Activated naive CD4-positive, alpha-beta T cell treated with anti-CD3 and anti-CD28 coated beads, Interleukin-2, amount 50 U/mL, for 72 hours (primary cell): ENCODE data around the gene OPCML. TPM values are rescaled to one million over a fixed set of nuclear protein-coding genes. Genes with fewer than 3 reads are reported as not detected.

Experiments used
- ATAC-seq, 2 donors: fragments of 150-1000 bp; cut with Tn5 transposase; 2 replicates each; pipeline ENCODE4 v1.10.0; 2021; ENCODE audit warnings: mild to moderate bottlenecking in 2 of 2, moderate library complexity in 2 of 2
- DNase-seq, 2 donors: peaks; one replicate each; pipeline ENCODE4 v3.0.0; 2021 to 2022; ENCODE audit warnings: low spot score in 2 of 2
- H3K27ac Mint-ChIP-seq, 2 donors: one replicate each; pipeline ENCODE4 v1.8.0; 2022; ENCODE audit warnings: mild to moderate bottlenecking in 2 of 2, mixed read lengths in 2 of 2
- H3K36me3 Mint-ChIP-seq, 2 donors: one replicate each; pipeline ENCODE4 v1.8.0; 2022; ENCODE audit warnings: mixed read lengths in 2 of 2
- H3K9me3 Mint-ChIP-seq, 2 donors: one replicate each; pipeline ENCODE4 v1.8.0; 2022; ENCODE audit warnings: mixed read lengths in 2 of 2
- total RNA-seq, 2 donors: library from RNA; stranded (reverse); gene quantifications; one replicate each; pipeline ENCODE4 v1.2.3, GENCODE V29; 2022

Gene OPCML
- total RNA-seq, 2 donors from 2014 or later, result not detected

DNA sequence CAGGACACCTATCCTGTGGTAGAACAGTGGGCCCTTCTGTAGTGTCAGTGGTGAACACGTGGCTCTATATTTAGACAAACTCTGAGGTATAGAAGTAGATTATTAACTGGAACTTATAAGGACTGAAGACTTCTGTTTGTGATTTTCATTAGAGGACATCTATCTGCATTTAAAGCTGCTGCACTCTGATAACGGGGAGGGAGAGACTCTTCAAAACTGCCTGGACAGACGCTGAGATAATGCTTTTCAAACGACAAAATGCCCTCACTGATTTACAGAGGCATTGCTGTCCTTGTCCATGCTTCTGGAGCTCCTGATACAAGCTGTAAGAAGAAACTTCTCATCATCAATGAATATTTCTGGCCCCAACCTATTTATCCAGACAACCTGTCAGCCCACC, 425.2 kb downstream of the OPCML start:
- H3K36me3 Mint-ChIP-seq, result no peaks in the 10 kb centered on the region
- no peak overlapping the region for H3K27ac Mint-ChIP-seq
- no peak for ATAC-seq
- DNase-seq, result no peak
- H3K9me3 Mint-ChIP-seq, result peaks cover 0 to 6% of the 10 kb centered on the region in 2 donors

- no peak for ATAC-seq
- H3K27ac Mint-ChIP-seq, result no peak overlapping the region
Observed at GRCh38 chr11:133106417-133106816, 425.9 kb downstream of the OPCML start.

DNA sequence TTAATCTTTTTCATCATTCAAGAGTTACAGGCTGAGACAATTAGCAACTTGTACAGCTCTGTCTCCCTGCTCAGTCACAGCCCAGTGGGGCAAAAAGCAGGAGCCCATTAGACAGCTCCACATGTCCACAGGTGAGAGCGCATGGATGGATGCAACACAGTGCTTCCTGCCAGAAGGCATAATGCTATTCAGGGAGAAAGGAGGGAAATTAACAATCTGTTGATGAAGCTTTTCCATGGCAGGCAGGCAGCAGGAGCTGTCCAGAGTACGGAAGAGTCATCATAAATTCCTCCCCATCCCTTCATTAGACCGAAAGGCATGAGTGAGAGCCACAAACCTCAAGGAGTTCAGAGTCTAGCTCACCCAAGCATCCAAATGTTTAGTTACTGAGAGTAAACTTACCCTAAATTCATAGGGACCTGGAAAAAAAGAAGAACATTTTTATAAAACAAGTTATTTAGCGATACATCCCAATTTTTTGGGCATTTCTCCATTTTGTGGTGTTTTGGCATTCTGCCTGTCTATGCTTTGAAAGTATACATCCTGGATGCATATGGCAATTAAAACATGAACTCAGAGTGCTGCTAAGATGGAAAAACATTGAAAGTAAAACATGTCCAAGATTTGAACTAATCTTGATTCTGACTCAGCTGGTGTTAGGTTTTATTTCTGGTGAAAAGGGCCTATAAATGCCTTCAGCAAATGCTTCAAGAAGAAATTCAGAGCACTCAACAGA, 428.1 kb downstream of the OPCML start:
- peaks cover 4% of the 10 kb centered on the region in 2 donors for H3K9me3 Mint-ChIP-seq
- no peak for ATAC-seq
- DNase-seq, result no peak
- H3K36me3 Mint-ChIP-seq, result no peaks in the 10 kb centered on the region
- no peak overlapping the region for H3K27ac Mint-ChIP-seq

More at GRCh38 chr11:133106417-133106816, 425.9 kb downstream of the OPCML start:
- H3K36me3 Mint-ChIP-seq, result no peaks in the 10 kb centered on the region
- DNase-seq, result no peak
- peaks cover 0 to 9% of the 10 kb centered on the region in 2 donors for H3K9me3 Mint-ChIP-seq

DNA sequence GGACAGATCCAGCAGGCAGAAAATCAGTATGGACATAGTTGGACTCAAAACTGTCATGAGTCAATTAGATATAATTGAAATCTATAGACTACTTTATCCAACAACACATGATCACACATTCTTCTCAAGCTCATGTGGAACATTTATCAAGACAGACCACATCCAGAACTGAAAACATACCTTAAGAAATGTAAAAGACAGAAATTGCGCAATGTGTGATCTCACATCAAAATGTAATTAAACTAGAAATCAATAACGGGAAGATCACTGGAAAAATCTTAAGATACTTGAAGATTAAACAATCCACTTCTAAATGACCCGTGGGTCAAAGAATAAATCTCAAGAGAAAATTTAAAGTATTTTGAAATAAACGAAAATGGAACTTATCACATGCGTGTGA, 435.3 kb downstream of the OPCML start:
- ATAC-seq (no peak), DNase-seq (no peak)
- Mint-ChIP-seq H3K36me3 (peaks cover 0 to 9% of the 10 kb centered on the region in 2 donors), H3K9me3 (peaks cover 14 to 17% of the 10 kb centered on the region in 2 donors), H3K27ac (no peak overlapping the region)

DNA sequence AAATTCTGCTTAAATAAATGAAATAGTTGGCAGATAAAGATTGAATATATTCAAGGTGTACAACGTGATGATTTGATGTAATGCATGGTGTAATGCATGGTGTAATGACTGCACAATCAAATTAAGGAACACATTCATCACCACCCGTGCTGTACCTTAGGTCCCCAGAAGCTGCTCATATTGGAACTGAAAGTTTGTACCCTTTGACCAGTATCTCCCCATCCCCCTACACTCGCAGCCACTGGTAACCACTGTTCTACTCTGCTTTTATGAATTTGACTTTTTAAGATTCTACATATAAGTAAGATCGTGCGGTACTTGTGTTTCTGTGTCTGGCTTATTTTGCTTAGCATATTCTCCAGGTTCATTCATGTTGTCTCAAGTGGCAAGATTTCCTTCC, 445.8 kb downstream of the OPCML start:
- ATAC-seq (no peak), DNase-seq (no peak)
- Mint-ChIP-seq H3K9me3 (peaks cover 0 to 6% of the 10 kb centered on the region in 2 donors), H3K27ac (no peak overlapping the region), H3K36me3 (peaks cover 0 to 13% of the 10 kb centered on the region in 2 donors)

GRCh38 chr11:133082841-133083488, 449.3 kb downstream of the OPCML start:
- no peak overlapping the region for H3K27ac Mint-ChIP-seq
- DNase-seq (peak; percentile 63 to 90), ATAC-seq (peak; percentile 92 to 98)
- peaks cover 0 to 13% of the 10 kb centered on the region in 2 donors for H3K36me3 Mint-ChIP-seq
- no peaks in the 10 kb centered on the region for H3K9me3 Mint-ChIP-seq

GRCh38 chr11:133082453-133082781, 449.9 kb downstream of the OPCML start:
- DNase-seq (no peak), ATAC-seq (no peak)
- H3K36me3 Mint-ChIP-seq, result peaks cover 0 to 13% of the 10 kb centered on the region in 2 donors
- no peaks in the 10 kb centered on the region for H3K9me3 Mint-ChIP-seq
- H3K27ac Mint-ChIP-seq, result no peak overlapping the region

DNA sequence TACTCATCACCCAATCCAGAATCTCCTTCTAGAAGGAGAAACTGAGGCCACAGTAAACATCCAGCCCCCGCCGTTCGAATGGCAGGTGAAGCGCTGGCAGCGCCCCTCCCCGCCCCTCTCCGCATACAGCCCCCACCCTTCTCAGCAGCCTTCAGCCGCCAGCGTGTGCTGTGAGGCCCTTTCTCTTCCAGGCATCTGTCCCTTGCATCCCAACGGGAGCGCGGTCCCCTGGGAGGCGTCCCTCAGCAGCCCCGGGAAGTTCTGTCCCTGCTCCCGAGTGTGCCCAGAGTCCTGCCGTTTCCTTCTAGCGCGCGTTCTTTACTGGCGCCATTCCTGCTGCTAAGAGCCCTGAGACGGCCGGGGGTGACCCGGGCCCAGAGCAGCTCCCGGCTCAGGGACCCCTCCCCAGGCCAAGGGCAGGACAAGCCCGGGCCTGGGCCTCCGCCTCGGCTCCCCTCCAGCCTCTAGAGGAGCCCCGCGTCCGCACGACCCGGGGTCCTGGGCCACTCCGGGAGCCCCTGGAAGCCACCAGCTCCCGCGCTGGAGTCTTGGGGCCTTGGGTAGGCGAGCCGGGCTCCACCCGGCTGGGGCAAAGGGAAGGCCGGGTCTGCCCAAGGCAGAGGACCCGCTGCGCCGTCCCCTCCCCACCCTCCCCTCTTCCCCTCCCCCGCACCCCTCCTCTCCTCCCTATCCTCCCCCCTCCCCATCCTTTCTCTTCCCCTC, 450.4 kb downstream of the OPCML start:
- ATAC-seq (no peak), DNase-seq (no peak)
- Mint-ChIP-seq H3K36me3 (peaks cover 0 to 13% of the 10 kb centered on the region in 2 donors), H3K9me3 (no peaks in the 10 kb centered on the region), H3K27ac (no peak overlapping the region)

DNA sequence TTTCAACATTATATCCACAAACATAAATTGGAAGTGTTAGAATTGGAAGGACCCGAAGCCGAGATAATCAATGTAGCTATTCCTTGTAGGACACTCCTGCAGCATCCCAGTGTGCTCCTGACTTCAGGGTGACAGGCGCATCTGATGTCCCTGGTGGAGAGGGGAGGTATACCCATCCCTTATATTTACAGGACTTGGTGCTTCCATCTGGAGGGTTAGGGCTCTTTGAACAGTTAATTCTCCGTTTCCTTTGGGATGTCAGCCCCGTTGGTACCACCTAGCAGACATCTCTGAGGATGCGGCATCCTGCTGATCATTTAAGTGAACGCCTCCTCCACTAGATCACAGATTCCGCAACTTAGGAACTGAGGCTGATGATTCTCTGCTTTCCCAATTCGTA, 451.3 kb downstream of the OPCML start:
- Mint-ChIP-seq H3K9me3 (no peaks in the 10 kb centered on the region), H3K36me3 (peaks cover 0 to 13% of the 10 kb centered on the region in 2 donors), H3K27ac (no peak overlapping the region)
- ATAC-seq, result no peak
- DNase-seq, result no peak

GRCh38 chr11:133078591-133079404, 453.5 kb downstream of the OPCML start:
- Mint-ChIP-seq H3K27ac (no peak overlapping the region), H3K36me3 (peaks cover 0 to 4% of the 10 kb centered on the region in 2 donors), H3K9me3 (no peaks in the 10 kb centered on the region)
- ATAC-seq, result peak in 1 of 2 donors; percentile 34
- peak in 1 of 2 donors; percentile 51 for DNase-seq

GRCh38 chr11:133078012-133078411, 454.3 kb downstream of the OPCML start:
- Mint-ChIP-seq H3K27ac (no peak overlapping the region), H3K36me3 (no peaks in the 10 kb centered on the region), H3K9me3 (no peaks in the 10 kb centered on the region)
- DNase-seq (no peak), ATAC-seq (no peak)

- no peak for DNase-seq
- Mint-ChIP-seq H3K9me3 (no peaks in the 10 kb centered on the region), H3K27ac (no peak overlapping the region), H3K36me3 (no peaks in the 10 kb centered on the region)
- ATAC-seq, result no peak
Observed at GRCh38 chr11:133075351-133075750, 456.9 kb downstream of the OPCML start.

- DNase-seq, result no peak
- ATAC-seq, result no peak
- no peaks in the 10 kb centered on the region for H3K9me3 Mint-ChIP-seq
Observed at GRCh38 chr11:133072858-133073582, 459.3 kb downstream of the OPCML start.

DNA sequence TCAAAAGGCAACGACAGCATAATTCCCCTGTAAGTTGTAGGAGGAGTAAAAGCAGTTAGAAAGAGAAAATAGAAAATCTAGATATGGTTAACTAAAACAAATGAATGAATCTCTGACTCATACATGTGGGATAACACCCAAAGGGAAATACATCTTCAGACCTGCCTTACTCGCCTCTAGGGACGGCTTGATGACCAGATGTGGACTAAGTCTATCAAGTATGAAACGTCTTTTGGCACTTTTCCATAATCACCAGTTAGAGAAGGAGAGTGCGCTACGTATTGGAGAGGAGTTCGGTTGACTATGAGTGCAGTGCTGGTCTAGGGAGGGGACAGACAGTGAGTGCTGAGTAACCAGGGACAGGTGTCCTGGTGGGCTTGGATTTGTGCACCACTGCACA, 459.9 kb downstream of the OPCML start:
- no peak for ATAC-seq
- DNase-seq, result no peak
- Mint-ChIP-seq H3K36me3 (no peaks in the 10 kb centered on the region), H3K9me3 (no peaks in the 10 kb centered on the region), H3K27ac (no peak overlapping the region)

More at GRCh38 chr11:133072858-133073582, 459.3 kb downstream of the OPCML start:
- H3K36me3 Mint-ChIP-seq, result no peaks in the 10 kb centered on the region
- H3K27ac Mint-ChIP-seq, result no peak overlapping the region

DNA sequence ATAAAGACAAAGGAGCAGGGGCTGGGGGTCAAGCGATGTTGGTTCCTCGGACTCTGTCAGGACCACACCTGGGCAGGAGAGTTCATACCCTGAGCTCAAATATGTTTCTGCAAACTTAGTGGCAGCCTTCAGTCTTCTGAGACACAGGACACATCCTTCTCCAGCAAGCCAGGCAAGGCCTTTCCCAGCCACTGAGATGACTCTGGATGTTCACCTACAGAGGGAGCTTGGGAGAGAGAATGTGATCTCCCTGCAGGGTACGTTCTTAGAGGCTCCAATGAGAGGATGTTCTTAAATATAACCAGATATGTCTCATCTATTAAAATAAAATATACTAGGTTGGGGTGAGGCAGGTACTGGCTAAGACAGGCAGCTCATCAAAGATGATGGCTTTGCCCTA, 461.5 kb downstream of the OPCML start:
- no peaks in the 10 kb centered on the region for H3K9me3 Mint-ChIP-seq
- H3K27ac Mint-ChIP-seq, result no peak overlapping the region

More for the DNA sequence above, 461.5 kb downstream of the OPCML start:
- H3K36me3 Mint-ChIP-seq, result no peaks in the 10 kb centered on the region
- ATAC-seq (no peak), DNase-seq (no peak)
